ENCODE results near the gene NFXL1. TPM values are rescaled to one million over a fixed set of nuclear protein-coding genes. Genes with fewer than 3 reads are reported as not detected.

The NFXL1 gene
- polyA plus RNA-seq (2012; ENCODE audit: insufficient read length, low read depth): 5.7 TPM

DNA sequence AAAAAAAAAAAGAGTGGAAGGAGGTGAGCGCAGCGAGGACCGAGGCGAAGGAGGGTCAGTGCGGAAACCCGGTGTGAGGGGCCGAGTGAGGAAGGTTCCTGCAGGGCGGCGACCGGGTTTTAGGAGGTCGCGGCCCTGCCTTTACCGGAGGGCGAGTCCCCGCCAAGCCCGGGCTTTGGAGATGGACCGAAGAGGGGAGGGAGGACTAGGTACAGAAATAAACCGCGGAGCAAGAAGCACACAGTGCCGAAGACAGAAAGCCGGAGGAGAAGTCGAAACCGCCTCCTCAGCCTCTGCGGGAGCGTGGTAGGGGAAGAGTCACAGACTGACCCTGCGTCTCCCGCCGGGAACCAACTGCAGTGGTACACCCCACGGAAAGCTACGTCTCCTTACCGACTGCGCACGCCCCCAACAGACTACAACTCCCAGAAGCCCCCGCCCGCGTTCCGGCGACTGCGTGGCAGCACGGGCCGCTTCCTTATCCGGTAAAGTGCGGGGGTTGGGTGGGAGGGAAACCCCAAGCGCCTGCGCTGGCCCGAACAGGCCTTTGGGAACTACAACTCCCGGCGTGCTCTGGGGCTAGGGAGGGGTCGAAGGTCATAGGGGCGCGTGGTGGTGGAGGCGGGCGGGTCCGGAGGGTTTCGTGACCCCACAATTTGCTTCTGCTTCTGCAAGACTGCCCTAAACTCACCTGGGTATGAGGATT, at the start of gene NFXL1:
Gene NFXL1, minus strand, starts transcription at position 364 of the 706 bp plus-strand sequence. CDS start 380 bp downstream, outside the sequence.
- TF ChIP-seq TAF1 (IDR thresholded peaks at IDR 0.05; ENCODE audit: borderline replicate concordance, insufficient read depth, low read length) (peak; percentile 79; the same call in 1 of the 2 replicates), POLR2AphosphoS5 (IDR thresholded peaks at IDR 0.05; ENCODE audit: low read depth, low read length) (peak; percentile 91), FOXP2 (optimal IDR thresholded peaks at IDR 0.05; ENCODE audit: borderline replicate concordance, extremely low read depth, extremely low read length, insufficient read depth) (peak; percentile 75), SIN3A (IDR thresholded peaks at IDR 0.05; ENCODE audit: borderline replicate concordance, insufficient read depth, low read length) (no peak)
- TF ChIP-seq, protein P1, sequence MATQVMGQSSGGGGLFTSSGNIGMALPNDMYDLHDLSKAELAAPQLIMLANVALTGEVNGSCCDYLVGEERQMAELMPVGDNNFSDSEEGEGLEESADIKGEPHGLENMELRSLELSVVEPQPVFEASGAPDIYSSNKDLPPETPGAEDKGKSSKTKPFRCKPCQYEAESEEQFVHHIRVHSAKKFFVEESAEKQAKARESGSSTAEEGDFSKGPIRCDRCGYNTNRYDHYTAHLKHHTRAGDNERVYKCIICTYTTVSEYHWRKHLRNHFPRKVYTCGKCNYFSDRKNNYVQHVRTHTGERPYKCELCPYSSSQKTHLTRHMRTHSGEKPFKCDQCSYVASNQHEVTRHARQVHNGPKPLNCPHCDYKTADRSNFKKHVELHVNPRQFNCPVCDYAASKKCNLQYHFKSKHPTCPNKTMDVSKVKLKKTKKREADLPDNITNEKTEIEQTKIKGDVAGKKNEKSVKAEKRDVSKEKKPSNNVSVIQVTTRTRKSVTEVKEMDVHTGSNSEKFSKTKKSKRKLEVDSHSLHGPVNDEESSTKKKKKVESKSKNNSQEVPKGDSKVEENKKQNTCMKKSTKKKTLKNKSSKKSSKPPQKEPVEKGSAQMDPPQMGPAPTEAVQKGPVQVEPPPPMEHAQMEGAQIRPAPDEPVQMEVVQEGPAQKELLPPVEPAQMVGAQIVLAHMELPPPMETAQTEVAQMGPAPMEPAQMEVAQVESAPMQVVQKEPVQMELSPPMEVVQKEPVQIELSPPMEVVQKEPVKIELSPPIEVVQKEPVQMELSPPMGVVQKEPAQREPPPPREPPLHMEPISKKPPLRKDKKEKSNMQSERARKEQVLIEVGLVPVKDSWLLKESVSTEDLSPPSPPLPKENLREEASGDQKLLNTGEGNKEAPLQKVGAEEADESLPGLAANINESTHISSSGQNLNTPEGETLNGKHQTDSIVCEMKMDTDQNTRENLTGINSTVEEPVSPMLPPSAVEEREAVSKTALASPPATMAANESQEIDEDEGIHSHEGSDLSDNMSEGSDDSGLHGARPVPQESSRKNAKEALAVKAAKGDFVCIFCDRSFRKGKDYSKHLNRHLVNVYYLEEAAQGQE (IDR thresholded peaks at IDR 0.05; ENCODE audit: insufficient read depth in 1 of 2, low read depth in 2 of 2, low read length in 2 of 2): no peak

DNA sequence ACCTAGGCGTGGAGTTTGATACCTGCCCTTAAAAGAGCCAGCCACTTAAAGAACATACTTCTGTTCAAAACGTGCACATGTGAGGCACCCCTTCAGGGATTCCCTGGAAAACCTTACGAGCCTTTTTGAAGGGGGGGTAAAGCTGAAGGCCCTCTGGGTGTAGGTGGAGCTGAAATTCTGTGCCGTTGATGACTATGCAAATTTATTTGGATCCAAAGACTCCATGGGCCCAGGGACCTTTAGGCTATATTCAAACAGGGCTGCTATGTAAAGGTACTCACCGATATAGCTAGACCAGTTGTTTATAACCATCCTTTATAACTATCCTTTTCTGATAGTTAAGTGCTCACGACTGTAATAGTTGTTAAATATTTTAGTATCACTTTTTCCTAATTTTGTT, 40.3 kb upstream of the NFXL1 start:
- TF ChIP-seq SIN3A (IDR thresholded peaks at IDR 0.05; ENCODE audit: borderline replicate concordance, insufficient read depth, low read length): no peak
- no peak for TF ChIP-seq FOXP2 (optimal IDR thresholded peaks at IDR 0.05; ENCODE audit: borderline replicate concordance, extremely low read depth, extremely low read length, insufficient read depth)
- TF ChIP-seq, protein P1 (IDR thresholded peaks at IDR 0.05; ENCODE audit: insufficient read depth in 1 of 2, low read depth in 2 of 2, low read length in 2 of 2): no peak
- TF ChIP-seq TAF1 (IDR thresholded peaks at IDR 0.05; ENCODE audit: borderline replicate concordance, insufficient read depth, low read length): no peak
- TF ChIP-seq POLR2AphosphoS5 (IDR thresholded peaks at IDR 0.05; ENCODE audit: low read depth, low read length): no peak

DNA sequence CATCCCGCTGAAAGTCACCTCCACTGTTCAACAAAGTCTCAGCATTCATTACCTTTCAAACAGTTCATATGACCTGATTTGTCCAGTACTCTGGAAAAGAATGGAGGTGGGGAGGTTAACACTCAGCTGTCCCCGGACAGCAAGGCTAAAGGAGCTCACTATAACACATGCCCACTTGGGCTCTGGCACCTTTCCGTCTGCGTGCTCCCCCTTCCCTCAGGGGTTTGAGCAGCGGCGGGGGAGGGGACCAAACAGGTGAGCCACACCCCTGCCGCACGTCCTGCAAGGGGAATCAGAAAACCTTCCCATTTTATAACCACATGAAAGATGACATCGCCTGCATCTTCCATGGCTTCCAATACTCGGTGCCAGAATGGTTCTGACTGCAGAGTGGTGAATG, 39.9 kb upstream of the NFXL1 start:
- TF ChIP-seq FOXP2 (optimal IDR thresholded peaks at IDR 0.05; ENCODE audit: borderline replicate concordance, extremely low read depth, extremely low read length, insufficient read depth) (no peak), TAF1 (IDR thresholded peaks at IDR 0.05; ENCODE audit: borderline replicate concordance, insufficient read depth, low read length) (no peak), POLR2AphosphoS5 (IDR thresholded peaks at IDR 0.05; ENCODE audit: low read depth, low read length) (no peak), SIN3A (IDR thresholded peaks at IDR 0.05; ENCODE audit: borderline replicate concordance, insufficient read depth, low read length) (no peak)
- TF ChIP-seq, protein P1 (IDR thresholded peaks at IDR 0.05; ENCODE audit: insufficient read depth in 1 of 2, low read depth in 2 of 2, low read length in 2 of 2): no peak

DNA sequence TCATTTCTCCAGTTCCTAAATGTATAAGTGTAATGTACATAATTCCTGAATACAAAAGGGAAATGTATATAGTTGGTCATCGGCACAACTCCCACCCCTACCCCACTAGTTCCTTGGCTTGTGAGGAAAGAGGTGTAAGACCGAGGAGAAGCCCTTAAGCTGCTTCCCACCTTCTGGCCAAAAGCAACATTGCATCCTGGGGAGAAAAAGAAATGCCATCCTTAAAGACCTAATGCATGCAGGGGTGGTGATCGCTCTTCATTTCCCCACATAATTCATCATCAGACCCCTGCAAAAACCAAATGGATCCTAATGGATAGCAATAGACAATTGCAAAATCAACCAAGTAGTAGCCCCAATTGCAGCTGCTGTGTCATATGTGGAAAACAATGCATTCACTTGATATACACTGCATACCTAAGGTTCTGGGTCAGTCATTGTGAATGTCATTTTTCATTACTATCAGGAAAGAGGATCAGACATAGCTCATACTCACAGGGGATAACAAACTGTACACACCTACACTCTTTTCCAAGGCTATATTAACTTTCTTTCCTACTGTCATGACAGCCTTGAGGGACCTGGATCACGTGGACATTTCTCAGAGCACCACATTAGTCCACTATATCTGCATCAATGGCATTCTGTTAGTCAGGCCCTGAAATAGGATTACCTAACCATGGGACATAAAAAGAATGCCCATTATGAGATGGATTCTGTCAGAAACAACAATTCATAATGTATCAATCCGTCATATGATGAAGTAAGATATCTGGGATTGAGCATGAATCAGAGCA, 31.7 kb upstream of the NFXL1 start:
- TF ChIP-seq SIN3A (IDR thresholded peaks at IDR 0.05; ENCODE audit: borderline replicate concordance, insufficient read depth, low read length) (no peak), POLR2AphosphoS5 (IDR thresholded peaks at IDR 0.05; ENCODE audit: low read depth, low read length) (no peak), FOXP2 (optimal IDR thresholded peaks at IDR 0.05; ENCODE audit: borderline replicate concordance, extremely low read depth, extremely low read length, insufficient read depth) (no peak), TAF1 (IDR thresholded peaks at IDR 0.05; ENCODE audit: borderline replicate concordance, insufficient read depth, low read length) (no peak)
- TF ChIP-seq, protein P1 (IDR thresholded peaks at IDR 0.05; ENCODE audit: insufficient read depth in 1 of 2, low read depth in 2 of 2, low read length in 2 of 2): no peak

Data from PFSK-1 (cell line).